ENCODE data around the gene IGFBPL1.

- no peak for TF ChIP-seq ZFP36L2 (CRISPR knock-in tag; IDR thresholded peaks at IDR 0.05)
- no peak for TF ChIP-seq KDM1A (CRISPR knock-in tag; IDR thresholded peaks at IDR 0.05)
- no peak for TF ChIP-seq ZBTB2 (CRISPR knock-in tag; IDR thresholded peaks at IDR 0.05; ENCODE audit: low read depth)
- TF ChIP-seq FOXA1 (IDR thresholded peaks at IDR 0.05), result no peak
- no peak for TF ChIP-seq FOXA1 (CRISPR knock-in tag; IDR thresholded peaks at IDR 0.05)
Observed at GRCh38 chr9:38423973-38424843, at the start of gene IGFBPL1.

Data from HepG2 (cell line).